ENCODE data around the gene TMPRSS9.

Gene TMPRSS9

GRCh38 chr19:2338751-2339643 is 21.1 kb upstream of the TMPRSS9 start:
- no peak for TF ChIP-seq CTCF (IDR thresholded peaks at IDR 0.05; ENCODE audit: extremely low read depth, missing control alignments)
- no peak for DNase-seq (ENCODE audit: low spot score)

- no peak for DNase-seq (ENCODE audit: low spot score)
- no peak for TF ChIP-seq CTCF (IDR thresholded peaks at IDR 0.05; ENCODE audit: extremely low read depth, missing control alignments)
Observed at GRCh38 chr19:2339644-2340310, 20.3 kb upstream of the TMPRSS9 start.

GRCh38 chr19:2340496-2341243 is 19.4 kb upstream of the TMPRSS9 start:
- DNase-seq (ENCODE audit: low spot score): no peak
- TF ChIP-seq CTCF (IDR thresholded peaks at IDR 0.05; ENCODE audit: extremely low read depth, missing control alignments): no peak

GRCh38 chr19:2341244-2341751 is 18.8 kb upstream of the TMPRSS9 start:
- no peak for DNase-seq (ENCODE audit: low spot score)

GRCh38 chr19:2341982-2342381 is 18.1 kb upstream of the TMPRSS9 start:
- no peak for TF ChIP-seq CTCF (IDR thresholded peaks at IDR 0.05; ENCODE audit: extremely low read depth, missing control alignments)
- no peak for DNase-seq (ENCODE audit: low spot score)

More at GRCh38 chr19:2341244-2341751, 18.8 kb upstream of the TMPRSS9 start:
- no peak for TF ChIP-seq CTCF (IDR thresholded peaks at IDR 0.05; ENCODE audit: extremely low read depth, missing control alignments)

- DNase-seq (ENCODE audit: low spot score): no peak
- TF ChIP-seq CTCF (IDR thresholded peaks at IDR 0.05; ENCODE audit: extremely low read depth, missing control alignments): no peak
Observed at GRCh38 chr19:2342656-2343288, 17.3 kb upstream of the TMPRSS9 start.
